Loucy (cell line): ENCODE measurements around the gene TDG.

Source experiments
- H2AFZ ChIP-seq: fragments of 200-600 bp; sonication (generic); 2 replicates; pipeline ENCODE4 v1.6.0; 2016; ENCODE audit warnings: antibody characterized with exemption, mild to moderate bottlenecking, low read length, moderate library complexity
- H3F3A ChIP-seq: fragments of 200-600 bp; 2 replicates; pipeline ENCODE4 v1.6.0; 2016; ENCODE audit warnings: antibody characterized with exemption, low read depth, mild to moderate bottlenecking
- H3K27me3 ChIP-seq: fragments of 200-600 bp; sonication (generic); 2 replicates; pipeline ENCODE4 v1.6.1; 2014; ENCODE audit warnings: low read length, mild to moderate bottlenecking; ENCODE audit not compliant: insufficient read depth, poor library complexity, severe bottlenecking
- H3K36me3 ChIP-seq: fragments of 200-600 bp; sonication (generic); 2 replicates; pipeline ENCODE4 v1.6.1; 2016; ENCODE audit warnings: low read length; ENCODE audit not compliant: insufficient read depth
- H3K4me1 ChIP-seq: fragments of 200-600 bp; sonication (generic); 2 replicates; pipeline ENCODE4 v1.5.1; 2014; ENCODE audit warnings: low read length, mild to moderate bottlenecking; ENCODE audit not compliant: insufficient read depth, poor library complexity, severe bottlenecking
- H3K4me2 ChIP-seq: fragments of 200-600 bp; sonication (generic); 2 replicates; pipeline ENCODE4 v1.6.0; 2014; ENCODE audit warnings: antibody characterized with exemption, low read length, low read depth, mild to moderate bottlenecking; ENCODE audit not compliant: poor library complexity, severe bottlenecking
- H3K4me3 ChIP-seq: fragments of 200-600 bp; sonication (generic); 2 replicates; pipeline ENCODE4 v1.5.1; 2014; ENCODE audit warnings: low read length, mild to moderate bottlenecking, mixed read lengths; ENCODE audit not compliant: poor library complexity, severe bottlenecking
- H3K79me2 ChIP-seq: fragments of 200-600 bp; sonication (generic); 2 replicates; pipeline ENCODE4 v1.6.1; 2014; ENCODE audit warnings: low read length; ENCODE audit not compliant: insufficient read depth
- H3K9ac ChIP-seq: fragments of 200-600 bp; sonication (generic); 2 replicates; pipeline ENCODE4 v1.6.0; 2014; ENCODE audit warnings: mild to moderate bottlenecking, low read depth, low read length, moderate library complexity; ENCODE audit not compliant: poor library complexity, severe bottlenecking
- H3K9me2 ChIP-seq: fragments of 200-600 bp; sonication (generic); replicated peaks from 2 replicates; pipeline ENCODE4 v1.6.1; 2016; ENCODE audit warnings: low read depth, low read length, mixed read lengths
- H3K9me3 ChIP-seq: fragments of 200-600 bp; sonication (generic); 2 replicates; pipeline ENCODE4 v1.6.1; 2014; ENCODE audit warnings: mild to moderate bottlenecking, antibody characterized with exemption, low read length, low read depth; ENCODE audit not compliant: insufficient read depth
- H4K20me1 ChIP-seq: fragments of 200-600 bp; sonication (generic); 2 replicates; pipeline ENCODE4 v1.6.0; 2014; ENCODE audit warnings: antibody characterized with exemption, low read length, mild to moderate bottlenecking; ENCODE audit not compliant: insufficient read depth, poor library complexity, severe bottlenecking
- EZH2phosphoT487 ChIP-seq: fragments of 200-600 bp; IDR thresholded peaks from 2 replicates; pipeline ENCODE4 v1.6.1; 2018; ENCODE audit warnings: antibody characterized with exemption, mild to moderate bottlenecking, moderate library complexity, borderline replicate concordance
- TF ChIP-seq, protein P1 (sequence below): fragments of 200-600 bp; sonication (generic); conservative IDR thresholded peaks from 2 replicates; pipeline ENCODE4 v1.5.1; 2014; ENCODE audit warnings: mild to moderate bottlenecking, antibody characterized with exemption, low read length

The TDG gene

DNA sequence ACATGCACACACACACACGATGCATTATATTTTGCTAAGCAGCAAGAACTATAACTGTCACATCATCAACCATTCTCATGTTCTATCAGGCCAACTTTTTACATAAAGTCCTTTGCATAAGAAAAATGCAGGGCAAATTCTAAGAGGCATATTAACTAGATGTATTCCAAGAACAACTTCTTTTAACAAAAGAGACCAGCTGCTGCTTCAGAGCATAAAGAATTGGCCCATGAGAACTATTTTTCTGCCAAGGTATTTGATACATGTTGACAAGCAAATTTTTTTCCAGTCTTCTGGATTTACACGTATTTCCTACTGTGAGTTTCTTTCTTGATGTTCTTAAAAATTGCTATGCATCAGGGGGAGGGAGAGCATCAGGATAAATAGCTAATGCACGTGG, 57.1 kb downstream of the TDG start:
- Histone ChIP-seq H3K27me3 (no peaks in the 10 kb centered on the region), H4K20me1 (no peaks in the 10 kb centered on the region), H3F3A (no peaks in the 10 kb centered on the region), H3K9ac (no peak overlapping the region), H3K4me2 (no peak overlapping the region), H3K4me3 (no peak overlapping the region), H3K9me3 (no peaks in the 10 kb centered on the region), H3K4me1 (peaks cover 8% of the 10 kb centered on the region), H3K79me2 (no peaks in the 10 kb centered on the region), H3K9me2 (no peaks in the 10 kb centered on the region), H3K36me3 (no peaks in the 10 kb centered on the region), H2AFZ (no peak overlapping the region)
- TF ChIP-seq, protein P1, sequence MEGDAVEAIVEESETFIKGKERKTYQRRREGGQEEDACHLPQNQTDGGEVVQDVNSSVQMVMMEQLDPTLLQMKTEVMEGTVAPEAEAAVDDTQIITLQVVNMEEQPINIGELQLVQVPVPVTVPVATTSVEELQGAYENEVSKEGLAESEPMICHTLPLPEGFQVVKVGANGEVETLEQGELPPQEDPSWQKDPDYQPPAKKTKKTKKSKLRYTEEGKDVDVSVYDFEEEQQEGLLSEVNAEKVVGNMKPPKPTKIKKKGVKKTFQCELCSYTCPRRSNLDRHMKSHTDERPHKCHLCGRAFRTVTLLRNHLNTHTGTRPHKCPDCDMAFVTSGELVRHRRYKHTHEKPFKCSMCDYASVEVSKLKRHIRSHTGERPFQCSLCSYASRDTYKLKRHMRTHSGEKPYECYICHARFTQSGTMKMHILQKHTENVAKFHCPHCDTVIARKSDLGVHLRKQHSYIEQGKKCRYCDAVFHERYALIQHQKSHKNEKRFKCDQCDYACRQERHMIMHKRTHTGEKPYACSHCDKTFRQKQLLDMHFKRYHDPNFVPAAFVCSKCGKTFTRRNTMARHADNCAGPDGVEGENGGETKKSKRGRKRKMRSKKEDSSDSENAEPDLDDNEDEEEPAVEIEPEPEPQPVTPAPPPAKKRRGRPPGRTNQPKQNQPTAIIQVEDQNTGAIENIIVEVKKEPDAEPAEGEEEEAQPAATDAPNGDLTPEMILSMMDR = no peak
- TF ChIP-seq EZH2phosphoT487 = no peak

DNA sequence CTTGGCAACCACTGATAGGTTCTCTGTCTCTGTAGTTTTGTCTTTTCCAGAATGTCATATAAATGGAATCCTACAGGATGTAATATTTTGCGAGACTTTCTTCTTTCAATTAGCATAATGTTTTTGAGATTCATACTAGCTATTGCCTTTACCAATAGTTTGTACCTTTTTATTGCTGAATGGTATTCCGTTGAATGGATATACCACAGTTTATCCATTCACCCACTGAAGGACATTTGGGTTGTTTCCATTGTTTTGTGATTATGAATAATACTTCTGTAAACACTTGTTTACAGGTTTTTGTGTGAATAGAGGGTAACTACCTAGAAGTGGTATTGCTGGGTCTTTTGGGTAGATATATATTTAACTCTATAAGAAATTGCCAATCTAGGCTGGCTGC, 58.0 kb downstream of the TDG start:
- TF ChIP-seq, protein P1 = no peak
- TF ChIP-seq EZH2phosphoT487 = no peak
- Histone ChIP-seq H3K36me3 (no peaks in the 10 kb centered on the region), H3K9ac (no peak overlapping the region), H2AFZ (no peak overlapping the region), H3K27me3 (no peaks in the 10 kb centered on the region), H3K4me1 (peaks cover 13% of the 10 kb centered on the region), H3K4me3 (no peak overlapping the region), H4K20me1 (no peaks in the 10 kb centered on the region), H3F3A (no peaks in the 10 kb centered on the region), H3K4me2 (no peak overlapping the region), H3K9me3 (no peaks in the 10 kb centered on the region), H3K9me2 (no peaks in the 10 kb centered on the region), H3K79me2 (no peaks in the 10 kb centered on the region)

DNA sequence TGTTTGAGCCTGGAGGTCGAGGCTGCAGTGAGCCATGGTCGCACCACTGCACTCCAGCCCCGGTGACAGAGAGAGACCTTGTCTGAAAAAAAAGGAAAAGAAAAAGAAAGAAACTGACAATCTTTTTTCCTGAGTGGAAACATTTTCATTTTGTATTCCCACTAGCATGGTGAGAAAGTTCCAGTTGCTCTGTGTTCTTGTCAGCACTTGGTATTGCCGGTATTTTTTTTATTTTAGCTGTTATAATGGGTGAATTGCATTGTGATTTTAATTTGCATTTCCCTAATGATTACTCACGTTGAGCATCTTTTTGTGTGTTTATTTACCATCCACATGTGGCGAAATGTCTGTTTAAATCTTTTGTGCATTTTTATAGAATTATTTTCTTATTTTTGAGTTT, 58.7 kb downstream of the TDG start:
- Histone ChIP-seq H3F3A (no peaks in the 10 kb centered on the region), H3K4me2 (no peak overlapping the region), H3K27me3 (no peaks in the 10 kb centered on the region), H2AFZ (no peak overlapping the region), H3K79me2 (no peaks in the 10 kb centered on the region), H3K4me3 (no peak overlapping the region), H3K9me3 (no peaks in the 10 kb centered on the region), H3K4me1 (peaks cover 13% of the 10 kb centered on the region), H3K36me3 (no peaks in the 10 kb centered on the region), H4K20me1 (no peaks in the 10 kb centered on the region), H3K9ac (no peak overlapping the region), H3K9me2 (no peaks in the 10 kb centered on the region)
- TF ChIP-seq, protein P1 = no peak
- TF ChIP-seq EZH2phosphoT487 = no peak
